Measurements from ENCODE around the gene DCAF17. TPM values are rescaled to one million over a fixed set of nuclear protein-coding genes. Genes with fewer than 3 reads are reported as not detected.

The DCAF17 gene
- total RNA-seq, 1 experiment from 2014 or later, result 11.1 TPM

DNA sequence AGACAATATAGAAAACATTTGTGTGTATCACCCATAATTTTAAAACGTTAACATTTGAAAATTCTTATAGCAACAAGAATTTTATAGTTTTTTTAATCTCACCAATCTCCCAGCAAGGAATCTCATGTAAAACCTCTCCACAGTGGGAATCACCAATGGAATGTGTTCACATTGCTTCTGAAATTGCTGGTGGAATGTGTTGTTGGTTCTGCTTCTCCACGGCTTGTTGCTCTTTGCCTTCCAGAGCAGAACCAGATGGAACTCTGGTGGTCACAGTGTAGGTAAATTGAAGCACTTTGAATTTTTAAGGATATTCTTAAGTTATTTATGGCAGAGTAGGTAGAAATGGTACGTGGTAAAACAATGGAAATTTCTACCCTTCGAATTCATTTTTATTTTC lies 35.1 kb downstream of the DCAF17 start:
- H4K20me1 ChIP-seq (ENCODE audit: low read length), result no peaks in the 10 kb centered on the region
- H2AFZ ChIP-seq (ENCODE audit: low read length), result no peak overlapping the region
- H3K9ac ChIP-seq (ENCODE audit: low read length), result no peak overlapping the region
- intact Hi-C loops (cut with micrococcal nuclease), result no loop called here
- H3F3A ChIP-seq (ENCODE audit: low read length, unreplicated experiment), result no peaks in the 10 kb centered on the region
- H3K27ac ChIP-seq (ENCODE audit: low read length), result no peak overlapping the region
- H3K9me2 ChIP-seq (replicated peaks; ENCODE audit: low read length), result no peaks in the 10 kb centered on the region
- TF ChIP-seq, protein P1, sequence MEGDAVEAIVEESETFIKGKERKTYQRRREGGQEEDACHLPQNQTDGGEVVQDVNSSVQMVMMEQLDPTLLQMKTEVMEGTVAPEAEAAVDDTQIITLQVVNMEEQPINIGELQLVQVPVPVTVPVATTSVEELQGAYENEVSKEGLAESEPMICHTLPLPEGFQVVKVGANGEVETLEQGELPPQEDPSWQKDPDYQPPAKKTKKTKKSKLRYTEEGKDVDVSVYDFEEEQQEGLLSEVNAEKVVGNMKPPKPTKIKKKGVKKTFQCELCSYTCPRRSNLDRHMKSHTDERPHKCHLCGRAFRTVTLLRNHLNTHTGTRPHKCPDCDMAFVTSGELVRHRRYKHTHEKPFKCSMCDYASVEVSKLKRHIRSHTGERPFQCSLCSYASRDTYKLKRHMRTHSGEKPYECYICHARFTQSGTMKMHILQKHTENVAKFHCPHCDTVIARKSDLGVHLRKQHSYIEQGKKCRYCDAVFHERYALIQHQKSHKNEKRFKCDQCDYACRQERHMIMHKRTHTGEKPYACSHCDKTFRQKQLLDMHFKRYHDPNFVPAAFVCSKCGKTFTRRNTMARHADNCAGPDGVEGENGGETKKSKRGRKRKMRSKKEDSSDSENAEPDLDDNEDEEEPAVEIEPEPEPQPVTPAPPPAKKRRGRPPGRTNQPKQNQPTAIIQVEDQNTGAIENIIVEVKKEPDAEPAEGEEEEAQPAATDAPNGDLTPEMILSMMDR (conservative IDR thresholded peaks at IDR 0.05; ENCODE audit: low read depth, low read length), result no peak
- TF ChIP-seq EZH2phosphoT487 (IDR thresholded peaks at IDR 0.05; ENCODE audit: borderline replicate concordance, low read length) (no peak), EZH2 (IDR thresholded peaks at IDR 0.05; ENCODE audit: low read length, unreplicated experiment) (no peak)
- H3K79me2 ChIP-seq (ENCODE audit: low read length), result no peaks in the 10 kb centered on the region
- BruUV-seq (replicated peaks), result no TSS peak
- DNase-seq, result no peak
- no peaks in the 10 kb centered on the region for H3K9me3 ChIP-seq (ENCODE audit: low read length)
- CTCF ChIA-PET, result no interaction called here
- ATAC-seq, result no peak
- no peaks in the 10 kb centered on the region for H3K27me3 ChIP-seq (ENCODE audit: low read length)
- H3K4me1 ChIP-seq (ENCODE audit: insufficient read depth, low read length), result no peaks in the 10 kb centered on the region
- no peak overlapping the region for H3K4me3 ChIP-seq (ENCODE audit: low read length)
- peaks cover 13% of the 10 kb centered on the region for H3K36me3 ChIP-seq (ENCODE audit: low read depth, low read length)
- POLR2A ChIA-PET (ENCODE audit: unreplicated experiment), result no interaction called here
- no peak overlapping the region for H3K4me2 ChIP-seq (ENCODE audit: low read length)

DNA sequence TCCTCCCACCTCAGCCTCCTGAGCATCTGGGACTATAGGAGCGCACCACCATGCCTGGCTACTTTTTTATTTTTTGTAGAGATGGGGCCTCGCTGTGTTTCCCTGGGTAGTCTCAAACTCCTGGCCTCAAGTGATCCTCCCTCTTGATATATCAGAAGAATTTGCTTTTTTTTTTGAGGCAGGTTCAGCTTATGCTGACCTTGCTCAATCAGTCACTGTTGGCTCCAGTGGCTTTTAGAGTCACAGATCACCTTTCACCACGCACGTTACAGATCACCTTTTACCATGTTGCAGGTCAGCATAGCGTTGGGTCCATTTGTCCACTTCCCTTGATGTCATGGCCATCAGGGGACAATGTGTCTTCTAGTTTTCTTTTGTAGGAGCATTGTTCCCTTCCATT lies 36.1 kb downstream of the DCAF17 start:
- H2AFZ ChIP-seq (ENCODE audit: low read length), result no peak overlapping the region
- H3K27me3 ChIP-seq (ENCODE audit: low read length), result no peaks in the 10 kb centered on the region
- no peaks in the 10 kb centered on the region for H4K20me1 ChIP-seq (ENCODE audit: low read length)
- H3K4me2 ChIP-seq (ENCODE audit: low read length), result no peak overlapping the region
- intact Hi-C loops (cut with micrococcal nuclease), result no loop called here
- H3K79me2 ChIP-seq (ENCODE audit: low read length), result no peaks in the 10 kb centered on the region
- CTCF ChIA-PET, result no interaction called here
- POLR2A ChIA-PET (ENCODE audit: unreplicated experiment), result no interaction called here
- H3F3A ChIP-seq (ENCODE audit: low read length, unreplicated experiment), result no peaks in the 10 kb centered on the region
- H3K9me2 ChIP-seq (replicated peaks; ENCODE audit: low read length), result no peaks in the 10 kb centered on the region
- no peak overlapping the region for H3K9ac ChIP-seq (ENCODE audit: low read length)
- no peak overlapping the region for H3K27ac ChIP-seq (ENCODE audit: low read length)
- no peaks in the 10 kb centered on the region for H3K4me1 ChIP-seq (ENCODE audit: insufficient read depth, low read length)
- BruUV-seq (replicated peaks), result no TSS peak
- ATAC-seq (no peak), DNase-seq (no peak)
- H3K4me3 ChIP-seq (ENCODE audit: low read length), result no peak overlapping the region
- H3K9me3 ChIP-seq (ENCODE audit: low read length), result no peaks in the 10 kb centered on the region
- TF ChIP-seq EZH2phosphoT487 (IDR thresholded peaks at IDR 0.05; ENCODE audit: borderline replicate concordance, low read length) (no peak), EZH2 (IDR thresholded peaks at IDR 0.05; ENCODE audit: low read length, unreplicated experiment) (no peak)
- TF ChIP-seq, protein P1 (conservative IDR thresholded peaks at IDR 0.05; ENCODE audit: low read depth, low read length), result no peak
- H3K36me3 ChIP-seq (ENCODE audit: low read depth, low read length), result peaks cover 13% of the 10 kb centered on the region

DNA sequence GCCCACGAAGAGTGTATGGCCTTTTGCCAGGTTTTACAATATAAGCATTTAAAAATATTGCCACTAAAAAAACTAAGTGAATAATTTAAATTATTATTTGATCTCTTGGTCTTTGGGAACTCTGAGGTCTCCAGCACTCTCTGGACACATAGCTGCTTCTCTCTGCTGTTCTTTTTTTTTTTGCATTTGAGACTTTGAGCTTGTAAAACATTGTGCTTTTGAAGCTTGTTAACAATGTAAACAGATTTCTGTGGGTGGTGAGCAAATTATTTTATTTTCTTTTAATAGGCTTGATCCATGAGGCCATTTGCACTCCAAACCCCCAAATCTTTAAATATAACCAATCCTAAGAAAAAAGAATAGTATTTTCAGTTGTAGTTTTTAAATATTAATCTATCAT lies 42.0 kb downstream of the DCAF17 start:
- Histone ChIP-seq H3K4me2 (ENCODE audit: low read length) (no peak overlapping the region), H3K4me3 (ENCODE audit: low read length) (no peak overlapping the region), H3K27ac (ENCODE audit: low read length) (no peak overlapping the region), H3K9me3 (ENCODE audit: low read length) (no peaks in the 10 kb centered on the region), H3K4me1 (ENCODE audit: insufficient read depth, low read length) (peaks cover 15% of the 10 kb centered on the region; the same call in 1 of the 2 replicates), H3K36me3 (ENCODE audit: low read depth, low read length) (peaks cover 6% of the 10 kb centered on the region), H3K9me2 (replicated peaks; ENCODE audit: low read length) (no peaks in the 10 kb centered on the region), H3K79me2 (ENCODE audit: low read length) (no peaks in the 10 kb centered on the region), H3K9ac (ENCODE audit: low read length) (no peak overlapping the region), H3K27me3 (ENCODE audit: low read length) (no peaks in the 10 kb centered on the region), H4K20me1 (ENCODE audit: low read length) (no peaks in the 10 kb centered on the region), H2AFZ (ENCODE audit: low read length) (no peak overlapping the region), H3F3A (ENCODE audit: low read length, unreplicated experiment) (no peaks in the 10 kb centered on the region)
- no peak for ATAC-seq
- CTCF ChIA-PET, result no interaction called here
- intact Hi-C loops (cut with micrococcal nuclease), result no loop called here
- POLR2A ChIA-PET (ENCODE audit: unreplicated experiment), result no interaction called here
- no peak for DNase-seq
- TF ChIP-seq EZH2 (IDR thresholded peaks at IDR 0.05; ENCODE audit: low read length, unreplicated experiment) (no peak), EZH2phosphoT487 (IDR thresholded peaks at IDR 0.05; ENCODE audit: borderline replicate concordance, low read length) (no peak)
- TF ChIP-seq, protein P1 (conservative IDR thresholded peaks at IDR 0.05; ENCODE audit: low read depth, low read length), result no peak
- no TSS peak for BruUV-seq (replicated peaks)

Measured in PC-3 (cell line).